ENCODE results near the gene SPHKAP. TPM values are rescaled to one million over a fixed set of nuclear protein-coding genes. Genes with fewer than 3 reads are reported as not detected.

Gene SPHKAP
- total and polyA plus RNA-seq, 2 experiments from 2014 or later: 33.1 to 146 TPM

DNA sequence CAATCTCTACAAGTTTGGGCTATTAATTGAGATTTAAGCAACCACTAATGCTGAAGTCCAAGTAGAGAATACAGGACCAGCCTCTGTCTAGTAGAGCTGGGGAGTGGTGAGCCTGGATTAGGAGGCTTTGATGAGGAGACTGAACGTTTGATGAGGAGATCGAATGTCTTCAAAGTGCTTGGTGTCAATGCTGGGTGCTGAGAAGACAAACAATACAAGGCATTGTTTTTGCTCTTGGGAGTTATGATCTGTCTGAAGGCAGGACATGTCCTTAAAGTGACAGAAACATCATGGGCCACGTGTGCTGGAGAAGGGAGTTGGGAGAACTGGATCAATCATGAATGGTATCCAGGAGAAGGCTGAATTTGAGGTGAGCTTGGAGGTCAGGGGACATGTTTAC lies 143.6 kb downstream of the SPHKAP start:
- TF ChIP-seq, protein P1, sequence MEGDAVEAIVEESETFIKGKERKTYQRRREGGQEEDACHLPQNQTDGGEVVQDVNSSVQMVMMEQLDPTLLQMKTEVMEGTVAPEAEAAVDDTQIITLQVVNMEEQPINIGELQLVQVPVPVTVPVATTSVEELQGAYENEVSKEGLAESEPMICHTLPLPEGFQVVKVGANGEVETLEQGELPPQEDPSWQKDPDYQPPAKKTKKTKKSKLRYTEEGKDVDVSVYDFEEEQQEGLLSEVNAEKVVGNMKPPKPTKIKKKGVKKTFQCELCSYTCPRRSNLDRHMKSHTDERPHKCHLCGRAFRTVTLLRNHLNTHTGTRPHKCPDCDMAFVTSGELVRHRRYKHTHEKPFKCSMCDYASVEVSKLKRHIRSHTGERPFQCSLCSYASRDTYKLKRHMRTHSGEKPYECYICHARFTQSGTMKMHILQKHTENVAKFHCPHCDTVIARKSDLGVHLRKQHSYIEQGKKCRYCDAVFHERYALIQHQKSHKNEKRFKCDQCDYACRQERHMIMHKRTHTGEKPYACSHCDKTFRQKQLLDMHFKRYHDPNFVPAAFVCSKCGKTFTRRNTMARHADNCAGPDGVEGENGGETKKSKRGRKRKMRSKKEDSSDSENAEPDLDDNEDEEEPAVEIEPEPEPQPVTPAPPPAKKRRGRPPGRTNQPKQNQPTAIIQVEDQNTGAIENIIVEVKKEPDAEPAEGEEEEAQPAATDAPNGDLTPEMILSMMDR (IDR thresholded peaks at IDR 0.05; ENCODE audit: low read depth, low read length): no peak
- H3K4me3 ChIP-seq: no peak overlapping the region
- H3K36me3 ChIP-seq: no peaks in the 10 kb centered on the region
- no peak for DNase-seq (ENCODE audit: low read depth in 1 of 2, low spot score in 1 of 2)
- no peaks in the 10 kb centered on the region for H3K9me3 ChIP-seq (ENCODE audit: low read depth)
- no peak overlapping the region for H3K27ac ChIP-seq
- H3K4me1 ChIP-seq (ENCODE audit: low read depth): no peaks in the 10 kb centered on the region
- no peaks in the 10 kb centered on the region for H3K27me3 ChIP-seq

DNA sequence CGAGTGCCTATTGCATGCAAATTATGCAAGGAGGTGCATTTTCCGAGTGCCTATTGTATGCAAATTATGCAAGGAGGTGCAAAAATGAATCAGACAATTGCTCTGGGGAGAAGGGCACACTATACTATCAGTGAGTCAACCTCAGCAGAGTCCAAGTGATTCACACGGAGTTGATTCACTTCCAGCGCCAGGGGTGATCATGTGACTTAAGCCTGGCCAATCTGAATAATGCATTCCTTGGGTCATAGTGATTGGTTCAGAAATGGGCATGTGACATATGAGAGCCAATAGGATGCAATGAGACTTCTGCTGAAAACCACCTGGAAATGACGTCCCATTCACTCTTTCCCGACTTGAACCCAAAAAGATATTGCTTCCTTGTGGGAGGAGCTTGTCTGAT lies 157.9 kb downstream of the SPHKAP start:
- Histone ChIP-seq H3K27me3 (no peaks in the 10 kb centered on the region), H3K9me3 (ENCODE audit: low read depth) (no peaks in the 10 kb centered on the region), H3K27ac (no peak overlapping the region), H3K36me3 (peaks cover 66% of the 10 kb centered on the region), H3K4me3 (no peak overlapping the region), H3K4me1 (ENCODE audit: low read depth) (no peaks in the 10 kb centered on the region)
- DNase-seq (ENCODE audit: low read depth in 1 of 2, low spot score in 1 of 2): no peak
- TF ChIP-seq, protein P1 (IDR thresholded peaks at IDR 0.05; ENCODE audit: low read depth, low read length): no peak

DNA sequence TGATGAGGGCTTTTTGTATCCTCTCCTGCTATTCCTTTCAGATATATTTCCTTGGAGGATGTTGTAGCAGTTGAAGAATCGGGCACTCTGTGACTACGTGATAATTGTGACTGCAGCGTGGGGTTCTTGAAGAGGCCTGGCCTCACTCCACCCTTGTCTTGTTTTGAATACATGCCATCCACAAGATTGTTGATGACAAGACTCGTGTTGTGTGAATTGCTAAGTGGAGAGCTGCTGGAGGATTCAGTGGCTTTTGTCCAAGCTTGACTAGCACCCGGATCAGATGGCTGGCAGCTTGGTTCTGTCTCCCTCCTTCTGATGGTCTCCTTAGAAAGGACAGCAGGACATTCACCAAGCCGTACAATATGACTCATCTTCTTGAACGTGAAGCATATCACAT lies 163.2 kb downstream of the SPHKAP start:
- Histone ChIP-seq H3K4me1 (ENCODE audit: low read depth) (no peaks in the 10 kb centered on the region), H3K27me3 (no peaks in the 10 kb centered on the region), H3K27ac (no peak overlapping the region), H3K4me3 (no peak overlapping the region), H3K36me3 (peaks cover 82% of the 10 kb centered on the region), H3K9me3 (ENCODE audit: low read depth) (no peaks in the 10 kb centered on the region)
- DNase-seq (ENCODE audit: low read depth in 1 of 2, low spot score in 1 of 2): no peak
- TF ChIP-seq, protein P1 (IDR thresholded peaks at IDR 0.05; ENCODE audit: low read depth, low read length): no peak

DNA sequence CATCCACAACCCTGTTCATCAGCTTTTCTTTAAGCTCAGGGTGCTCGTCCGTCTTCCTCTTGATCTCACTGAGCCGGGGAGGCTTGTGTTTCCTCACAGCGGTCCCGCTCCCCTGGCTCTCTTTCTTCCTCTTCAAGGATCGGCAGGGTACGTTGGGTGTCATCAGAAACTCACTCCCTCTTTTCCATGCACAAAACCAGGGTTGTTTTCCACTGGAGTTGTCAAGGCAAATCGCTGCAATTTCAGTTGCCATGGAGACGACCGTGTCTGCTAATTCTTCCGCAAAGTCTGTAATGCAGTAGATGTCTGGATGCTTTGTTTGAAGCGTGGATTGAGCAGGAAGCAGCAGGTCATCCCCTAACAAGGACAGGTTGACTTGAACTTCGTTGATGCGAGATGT lies 163.7 kb downstream of the SPHKAP start:
- no peaks in the 10 kb centered on the region for H3K27me3 ChIP-seq
- no peak overlapping the region for H3K4me3 ChIP-seq
- no peaks in the 10 kb centered on the region for H3K9me3 ChIP-seq (ENCODE audit: low read depth)
- DNase-seq (ENCODE audit: low read depth in 1 of 2, low spot score in 1 of 2): no peak
- peaks cover 78% of the 10 kb centered on the region for H3K36me3 ChIP-seq
- no peaks in the 10 kb centered on the region for H3K4me1 ChIP-seq (ENCODE audit: low read depth)
- no peak overlapping the region for H3K27ac ChIP-seq
- TF ChIP-seq, protein P1 (IDR thresholded peaks at IDR 0.05; ENCODE audit: low read depth, low read length): no peak

DNA sequence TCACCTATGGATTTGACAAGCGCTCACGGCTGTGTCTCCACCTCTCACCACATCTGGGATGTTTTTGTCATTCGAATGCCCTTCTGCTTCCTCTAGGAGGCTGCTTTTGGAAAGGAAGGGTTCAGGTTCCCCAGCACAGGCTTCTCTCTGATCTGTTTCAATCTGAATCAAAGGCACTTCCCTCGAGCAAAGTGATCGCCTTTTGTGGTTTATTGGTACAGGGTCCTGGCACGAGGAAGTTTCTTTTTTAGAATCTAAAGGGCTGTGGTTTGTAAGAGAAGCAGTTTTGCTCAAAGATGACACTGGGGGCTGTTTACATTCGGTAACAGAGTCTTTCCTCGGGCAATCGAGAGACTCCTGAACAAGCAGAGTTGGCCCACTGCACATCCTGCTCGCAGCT lies 165.1 kb downstream of the SPHKAP start:
- H3K27me3 ChIP-seq: no peaks in the 10 kb centered on the region
- no peak for DNase-seq (ENCODE audit: low read depth in 1 of 2, low spot score in 1 of 2)
- H3K27ac ChIP-seq: no peak overlapping the region
- no peak overlapping the region for H3K4me3 ChIP-seq
- TF ChIP-seq, protein P1 (IDR thresholded peaks at IDR 0.05; ENCODE audit: low read depth, low read length): no peak
- H3K9me3 ChIP-seq (ENCODE audit: low read depth): no peaks in the 10 kb centered on the region
- no peaks in the 10 kb centered on the region for H3K4me1 ChIP-seq (ENCODE audit: low read depth)
- peaks cover 65% of the 10 kb centered on the region for H3K36me3 ChIP-seq

DNA sequence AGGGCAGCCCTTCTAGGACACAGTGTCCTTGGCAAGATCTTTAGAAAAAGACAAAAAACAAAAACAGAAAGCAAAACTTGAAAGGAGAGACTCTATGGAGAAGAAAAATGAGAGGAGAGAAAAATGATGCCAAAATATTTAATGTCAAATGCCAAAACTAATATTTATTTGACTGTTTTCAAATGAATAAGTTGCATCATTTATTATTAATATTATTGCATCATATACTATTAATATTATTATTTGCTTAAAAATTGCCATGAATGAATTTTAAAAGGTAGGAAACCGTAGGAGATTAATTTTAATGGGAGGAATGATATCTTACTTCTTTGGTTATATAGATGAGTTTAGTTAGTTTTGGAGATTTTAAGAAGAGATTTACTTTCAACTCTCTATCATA lies 165.7 kb downstream of the SPHKAP start:
- no peaks in the 10 kb centered on the region for H3K27me3 ChIP-seq

More for the DNA sequence above, 165.7 kb downstream of the SPHKAP start:
- H3K9me3 ChIP-seq (ENCODE audit: low read depth): no peaks in the 10 kb centered on the region
- no peak overlapping the region for H3K27ac ChIP-seq
- H3K36me3 ChIP-seq: peaks cover 58% of the 10 kb centered on the region
- no peak overlapping the region for H3K4me3 ChIP-seq
- TF ChIP-seq, protein P1 (IDR thresholded peaks at IDR 0.05; ENCODE audit: low read depth, low read length): no peak
- H3K4me1 ChIP-seq (ENCODE audit: low read depth): no peaks in the 10 kb centered on the region
- DNase-seq (ENCODE audit: low read depth in 1 of 2, low spot score in 1 of 2): no peak
